GM12801 (cell line): ENCODE measurements around the gene SLC13A1.

Experiments
- TF ChIP-seq, protein P1 (sequence below): IDR thresholded peaks from one replicate; pipeline ENCODE4 v1.5.1; 2011; ENCODE audit warnings: control low read depth; ENCODE audit not compliant: insufficient read length; ENCODE audit errors: extremely low read depth

The SLC13A1 gene

DNA sequence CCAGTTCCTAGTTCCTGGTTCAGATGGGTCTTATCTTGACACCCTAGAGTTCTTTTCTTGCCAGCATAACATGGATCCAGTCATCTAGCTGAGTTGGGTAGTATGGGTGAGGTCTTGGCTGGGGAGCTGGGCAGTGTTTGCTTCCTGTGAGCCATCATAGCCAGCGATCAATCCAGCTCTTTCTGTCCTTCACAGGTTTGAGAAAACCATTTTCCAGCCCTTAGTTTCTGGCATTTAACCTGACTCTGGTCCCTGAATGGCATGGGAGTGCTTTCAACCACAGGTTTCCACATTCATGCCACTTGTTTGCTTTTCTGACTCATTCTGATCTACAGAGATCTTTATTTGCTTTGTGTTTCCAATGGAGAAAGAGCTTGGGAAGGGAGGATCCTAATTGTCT, 8.6 kb downstream of the SLC13A1 start:
- TF ChIP-seq, protein P1, sequence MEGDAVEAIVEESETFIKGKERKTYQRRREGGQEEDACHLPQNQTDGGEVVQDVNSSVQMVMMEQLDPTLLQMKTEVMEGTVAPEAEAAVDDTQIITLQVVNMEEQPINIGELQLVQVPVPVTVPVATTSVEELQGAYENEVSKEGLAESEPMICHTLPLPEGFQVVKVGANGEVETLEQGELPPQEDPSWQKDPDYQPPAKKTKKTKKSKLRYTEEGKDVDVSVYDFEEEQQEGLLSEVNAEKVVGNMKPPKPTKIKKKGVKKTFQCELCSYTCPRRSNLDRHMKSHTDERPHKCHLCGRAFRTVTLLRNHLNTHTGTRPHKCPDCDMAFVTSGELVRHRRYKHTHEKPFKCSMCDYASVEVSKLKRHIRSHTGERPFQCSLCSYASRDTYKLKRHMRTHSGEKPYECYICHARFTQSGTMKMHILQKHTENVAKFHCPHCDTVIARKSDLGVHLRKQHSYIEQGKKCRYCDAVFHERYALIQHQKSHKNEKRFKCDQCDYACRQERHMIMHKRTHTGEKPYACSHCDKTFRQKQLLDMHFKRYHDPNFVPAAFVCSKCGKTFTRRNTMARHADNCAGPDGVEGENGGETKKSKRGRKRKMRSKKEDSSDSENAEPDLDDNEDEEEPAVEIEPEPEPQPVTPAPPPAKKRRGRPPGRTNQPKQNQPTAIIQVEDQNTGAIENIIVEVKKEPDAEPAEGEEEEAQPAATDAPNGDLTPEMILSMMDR, result no peak

DNA sequence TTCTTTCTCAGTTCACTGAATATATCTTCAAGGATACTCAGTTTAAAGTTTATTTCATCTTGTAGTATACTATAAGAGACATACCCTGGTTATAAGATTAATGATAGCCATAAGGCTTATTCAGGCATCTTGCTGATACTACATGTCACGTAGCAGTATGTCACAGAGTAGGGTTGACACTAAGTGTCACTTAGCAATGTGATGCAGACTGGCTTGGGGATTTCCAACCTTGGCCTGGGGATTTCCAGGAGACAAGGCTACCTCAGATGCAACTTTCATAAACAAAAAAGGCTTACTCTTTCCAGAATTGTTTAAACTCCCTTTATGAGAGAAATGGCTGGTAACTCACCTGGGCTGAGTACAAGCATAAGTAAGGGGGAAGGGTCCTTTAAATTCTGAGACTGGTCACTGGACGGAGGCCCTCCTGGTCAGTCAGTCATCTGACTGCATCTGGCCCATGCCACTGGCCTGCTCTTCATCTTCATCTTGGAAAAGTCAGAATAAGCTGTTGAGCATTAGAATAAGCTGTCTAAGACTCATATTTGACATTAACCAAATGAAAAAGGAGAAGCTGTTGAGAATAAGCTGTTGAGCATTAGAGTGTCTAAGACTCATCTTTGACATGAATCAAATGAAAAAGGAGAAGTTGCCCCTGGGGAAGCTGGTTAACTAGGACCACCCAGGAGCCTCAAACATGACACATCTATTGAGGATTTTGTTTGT, 9.5 kb downstream of the SLC13A1 start:
- TF ChIP-seq, protein P1, result no peak

GRCh38 chr7:123185756-123186155, 14.0 kb downstream of the SLC13A1 start:
- TF ChIP-seq, protein P1, result no peak

- TF ChIP-seq, protein P1, result no peak
Observed at GRCh38 chr7:123184271-123184670, 15.5 kb downstream of the SLC13A1 start.

- TF ChIP-seq, protein P1, result no peak
Observed at GRCh38 chr7:123183431-123183830, 16.3 kb downstream of the SLC13A1 start.

- TF ChIP-seq, protein P1, result no peak
Observed at GRCh38 chr7:123177442-123177841, 22.3 kb downstream of the SLC13A1 start.

DNA sequence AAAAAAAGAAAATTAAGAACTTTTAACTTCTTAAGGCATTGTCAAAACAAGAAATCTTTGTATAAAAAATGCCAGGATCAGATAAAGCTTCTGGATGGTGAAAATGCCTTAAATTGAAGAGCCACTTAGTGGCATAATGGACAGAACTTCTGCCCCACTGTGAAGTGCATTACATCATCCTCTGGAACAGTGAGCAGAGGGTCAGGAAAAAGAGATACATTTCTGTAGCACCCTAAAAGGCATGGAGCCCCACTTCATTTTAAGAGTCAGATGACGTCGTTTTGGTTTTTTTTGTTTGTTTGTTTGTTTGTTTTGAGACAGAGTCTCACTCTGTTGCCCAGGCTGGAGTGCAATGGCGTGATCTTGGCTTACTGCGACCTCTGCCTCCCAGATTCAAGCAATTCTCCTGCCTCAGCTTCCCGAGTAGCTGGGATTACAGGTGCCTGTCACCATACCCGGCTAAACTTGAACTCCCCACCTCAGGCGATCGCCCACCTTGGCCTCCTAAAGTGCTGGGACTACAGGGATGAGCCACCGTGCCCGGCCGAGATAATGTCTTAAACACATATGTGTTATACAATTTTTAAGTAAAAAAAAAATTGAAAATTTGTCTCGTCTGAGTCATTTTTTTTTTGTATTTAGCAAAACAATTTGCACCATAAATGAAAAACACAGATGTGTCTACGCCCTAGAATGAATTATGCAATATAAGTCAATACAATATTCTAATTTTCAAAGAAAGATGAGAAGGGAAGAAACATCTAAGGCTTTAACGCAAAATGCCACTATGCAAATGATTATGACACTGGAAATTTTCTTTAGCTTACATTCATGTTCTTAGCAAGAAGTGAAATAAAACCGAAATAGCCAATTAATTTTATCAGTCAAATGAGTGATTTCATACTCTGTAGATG, 29.2 kb downstream of the SLC13A1 start:
- TF ChIP-seq, protein P1, result no peak
